CD4-positive, alpha-beta T cell treated with Interleukin-4 for 1 hour (primary cell): Measurements from ENCODE around the gene FABP7.
A peak's percentile ranks its signal among the peaks of the same experiment; 100 is the strongest.
"Not testable (repeated sequence)": the region's sequence is repeated elsewhere in the genome, so short reads cannot be mapped to it uniquely, and the experiment has no call there.

Source experiments
- DNase-seq, 2 donors: peaks; one replicate each; pipeline ENCODE4 v3.0.0-alpha.2; 2020 to 2022

The FABP7 gene

GRCh38 chr6:122779667-122780066 is at the start of gene FABP7:
FABP7 (plus strand) TSS chr6:122779716; CDS start chr6:122779795, 79 bp downstream.
- no peak for DNase-seq

- DNase-seq, result no peak
Observed at GRCh38 chr6:122730334-122730733, 49.2 kb upstream of the FABP7 start.

- peak in 1 of 2 donors; percentile 16 for DNase-seq
Observed at GRCh38 chr6:122730775-122731386, 48.6 kb upstream of the FABP7 start.

GRCh38 chr6:122733259-122733658 is 46.3 kb upstream of the FABP7 start:
- no peak for DNase-seq

GRCh38 chr6:122734529-122735395 is 44.8 kb upstream of the FABP7 start:
- no peak for DNase-seq

GRCh38 chr6:122735582-122735981 is 43.9 kb upstream of the FABP7 start:
- DNase-seq, result no peak

- no peak for DNase-seq
Observed at GRCh38 chr6:122736163-122736562, 43.4 kb upstream of the FABP7 start.

- DNase-seq, result no peak
Observed at GRCh38 chr6:122736616-122737015, 42.9 kb upstream of the FABP7 start.

GRCh38 chr6:122740091-122740490 is 39.4 kb upstream of the FABP7 start:
- no peak for DNase-seq

- DNase-seq, result no peak
Observed at GRCh38 chr6:122740936-122741335, 38.6 kb upstream of the FABP7 start.

GRCh38 chr6:122744247-122744646 is 35.3 kb upstream of the FABP7 start:
- DNase-seq, result not testable (repeated sequence)

- not testable (repeated sequence) for DNase-seq
Observed at GRCh38 chr6:122744856-122745255, 34.7 kb upstream of the FABP7 start.

GRCh38 chr6:122746688-122747087 is 32.8 kb upstream of the FABP7 start:
- no peak for DNase-seq

GRCh38 chr6:122747573-122747972 is 31.9 kb upstream of the FABP7 start:
- peak in 1 of 2 donors; percentile 71 for DNase-seq

- DNase-seq, result not testable (repeated sequence)
Observed at GRCh38 chr6:122748945-122749344, 30.6 kb upstream of the FABP7 start.

- DNase-seq, result no peak
Observed at GRCh38 chr6:122749451-122750050, 30.0 kb upstream of the FABP7 start.

- DNase-seq, result no peak
Observed at GRCh38 chr6:122751326-122751725, 28.2 kb upstream of the FABP7 start.

- DNase-seq, result no peak
Observed at GRCh38 chr6:122752459-122752858, 27.1 kb upstream of the FABP7 start.

- DNase-seq, result no peak
Observed at GRCh38 chr6:122753000-122753687, 26.4 kb upstream of the FABP7 start.

GRCh38 chr6:122753688-122754056 is 25.8 kb upstream of the FABP7 start:
- DNase-seq, result no peak

GRCh38 chr6:122754191-122754731 is 25.3 kb upstream of the FABP7 start:
- no peak for DNase-seq

- DNase-seq, result no peak
Observed at GRCh38 chr6:122755901-122756300, 23.6 kb upstream of the FABP7 start.

GRCh38 chr6:122758927-122759334 is 20.6 kb upstream of the FABP7 start:
- peak in 1 of 2 donors; percentile 48 for DNase-seq
